ENCODE measurements around the gene BRF1.

Gene BRF1

DNA sequence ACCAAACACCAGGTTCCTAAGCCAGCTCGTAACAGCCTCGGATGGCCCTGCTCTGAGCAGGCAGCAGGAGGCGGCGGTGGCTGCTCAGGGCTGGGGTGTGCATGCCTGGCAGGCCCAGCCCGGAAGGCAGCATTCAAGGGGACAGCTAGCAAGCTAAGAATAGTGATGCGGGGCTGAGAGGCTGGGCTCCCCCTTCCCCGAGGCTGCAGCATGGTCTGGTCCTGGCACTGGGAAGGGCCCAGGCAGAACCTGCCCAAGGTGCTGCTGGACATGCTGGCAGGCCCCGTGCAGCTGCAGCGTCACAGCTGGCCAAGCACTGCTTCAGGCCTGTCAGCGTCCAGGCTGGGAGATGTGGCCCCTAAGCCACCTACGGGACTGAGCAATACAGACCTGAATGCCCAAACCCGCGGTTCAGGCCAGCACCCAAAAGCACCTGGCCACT is 93.3 kb downstream of the BRF1 start:
- no peak for DNase-seq

DNA sequence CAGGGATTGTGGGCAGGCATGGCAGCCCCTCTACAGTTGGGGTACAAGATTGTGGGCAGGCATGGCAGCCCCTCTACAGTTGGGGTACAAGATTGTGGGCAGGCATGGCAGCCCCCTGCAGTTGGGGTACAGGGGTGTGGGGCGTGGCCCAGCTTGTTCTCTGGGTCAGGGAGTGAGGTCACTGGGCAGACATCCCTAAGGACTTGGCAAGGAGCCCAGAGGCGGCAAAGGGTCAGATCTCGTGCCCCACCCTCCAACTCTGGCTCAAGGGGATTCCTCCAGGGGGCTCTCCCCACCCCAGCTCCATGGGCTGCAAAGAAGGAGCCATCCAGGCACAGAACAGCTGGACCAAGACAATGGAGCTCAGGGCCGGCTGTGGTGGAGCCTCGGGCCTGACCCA is 93.9 kb downstream of the BRF1 start:
- DNase-seq: no peak

DNA sequence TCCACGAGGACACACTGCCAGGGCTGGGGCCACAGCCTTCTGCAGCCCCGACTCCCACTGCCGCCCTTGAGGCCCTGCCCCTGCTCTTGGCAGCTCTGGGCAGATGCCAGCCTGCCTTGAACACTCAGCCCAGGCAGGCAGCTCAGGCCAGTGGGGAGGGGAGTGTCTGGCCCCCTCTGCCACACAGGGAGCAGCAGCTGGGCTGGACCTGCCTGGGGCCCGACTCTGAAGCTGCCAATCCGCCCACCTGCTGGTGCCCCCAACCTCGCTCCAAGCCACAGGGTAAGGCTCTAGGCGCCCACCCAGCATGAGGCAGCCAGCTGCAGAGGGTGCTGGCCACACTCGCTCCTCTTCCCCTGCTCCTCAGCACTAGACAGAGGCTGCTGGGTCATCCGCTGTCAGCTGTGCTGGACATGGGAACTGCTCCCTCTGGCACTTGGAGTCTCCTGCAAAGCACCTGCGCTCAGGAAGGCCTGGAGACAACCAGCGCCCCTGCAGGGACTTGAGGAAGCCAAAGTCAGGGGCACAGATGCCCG is 95.1 kb downstream of the BRF1 start:
- no peak for DNase-seq

DNA sequence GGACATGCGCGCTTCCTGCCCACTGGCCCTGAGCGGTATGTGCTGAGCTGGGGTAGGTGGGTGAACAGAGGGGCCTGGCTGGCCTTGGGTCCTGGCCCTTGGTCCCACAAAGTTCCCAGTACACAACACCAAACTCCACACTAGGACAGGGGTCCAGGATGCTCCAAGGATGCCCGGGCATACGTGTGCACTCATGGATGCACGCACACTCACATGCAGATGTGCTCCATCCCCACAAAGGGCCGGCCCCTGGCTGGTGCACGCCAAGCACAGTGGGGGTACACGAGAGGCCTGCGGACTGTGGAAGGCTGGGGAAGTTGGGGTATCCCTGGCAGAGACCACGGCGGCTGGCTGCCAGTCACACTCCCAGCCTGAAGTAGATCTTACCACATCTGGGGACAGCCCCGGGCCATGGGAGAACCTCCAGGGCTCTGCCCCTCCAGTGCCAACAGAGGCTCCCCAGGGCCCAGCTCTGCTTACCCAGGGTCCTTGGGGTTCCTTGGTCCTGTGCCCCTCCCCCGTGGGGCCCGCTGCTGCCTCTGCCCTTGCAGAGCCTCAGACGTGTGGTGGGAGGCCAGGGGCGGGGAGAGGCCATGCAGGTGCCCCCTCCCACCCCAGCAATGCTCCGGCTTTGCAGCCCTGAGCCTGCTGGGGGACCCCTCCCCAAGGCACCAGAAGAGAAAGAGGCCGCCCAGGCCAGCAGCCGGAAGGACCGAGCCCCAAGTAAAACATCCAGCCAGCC is 95.7 kb downstream of the BRF1 start:
- DNase-seq: no peak

DNA sequence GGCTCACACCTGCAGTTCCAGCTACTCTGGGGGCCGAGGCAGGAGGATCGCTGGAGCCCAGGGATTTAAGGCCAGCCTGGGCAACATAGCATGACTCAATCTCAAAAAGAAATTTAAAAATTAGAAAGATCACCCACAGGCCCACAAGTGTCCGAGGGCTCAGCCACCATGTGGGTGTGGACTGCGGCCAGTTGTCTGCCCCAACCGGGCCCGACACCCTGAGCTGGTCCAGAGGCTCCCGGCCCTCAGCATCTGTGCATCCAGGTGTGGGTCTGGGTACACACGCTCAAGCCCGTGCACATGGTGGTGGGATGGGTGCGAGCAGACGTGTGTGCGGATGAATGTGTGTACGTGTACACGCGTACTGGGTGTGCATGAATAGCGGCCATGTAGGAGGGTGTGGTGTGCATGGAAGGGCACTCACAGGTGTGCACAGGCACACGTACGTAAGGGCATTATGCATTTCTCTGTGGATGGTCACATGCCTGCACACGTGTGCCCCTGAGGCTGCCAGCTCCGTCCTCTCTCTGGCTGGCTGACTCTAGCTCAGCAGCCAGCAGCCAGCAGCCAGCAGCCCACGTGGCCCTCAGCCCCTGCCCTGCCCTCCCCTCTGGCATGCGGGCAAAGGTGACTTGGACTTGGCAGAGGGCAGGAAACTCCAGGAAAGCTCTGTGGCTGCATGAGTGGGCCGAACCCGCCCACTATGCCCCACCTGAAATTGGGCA is 96.4 kb downstream of the BRF1 start:
- DNase-seq: no peak

DNA sequence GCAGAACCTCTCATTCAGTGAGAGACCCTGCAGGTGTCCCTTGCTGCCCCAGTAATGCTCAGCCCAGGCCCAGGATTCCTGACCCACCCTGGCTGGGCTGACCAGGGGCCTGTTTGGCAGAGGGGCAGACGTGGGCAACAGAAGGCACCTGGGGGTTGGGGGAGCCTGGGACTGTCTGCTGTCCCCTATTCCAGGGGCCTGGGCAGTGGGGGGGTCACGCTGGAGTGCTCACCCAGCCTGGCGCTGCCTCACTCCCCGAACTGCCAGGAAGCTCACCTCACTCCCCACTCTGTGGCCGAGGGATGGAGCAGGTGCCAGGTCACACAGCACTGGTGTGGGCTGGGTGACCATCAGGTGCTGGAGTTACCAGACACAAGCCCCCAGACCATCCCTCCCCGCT is 97.1 kb downstream of the BRF1 start:
- DNase-seq: no peak

DNA sequence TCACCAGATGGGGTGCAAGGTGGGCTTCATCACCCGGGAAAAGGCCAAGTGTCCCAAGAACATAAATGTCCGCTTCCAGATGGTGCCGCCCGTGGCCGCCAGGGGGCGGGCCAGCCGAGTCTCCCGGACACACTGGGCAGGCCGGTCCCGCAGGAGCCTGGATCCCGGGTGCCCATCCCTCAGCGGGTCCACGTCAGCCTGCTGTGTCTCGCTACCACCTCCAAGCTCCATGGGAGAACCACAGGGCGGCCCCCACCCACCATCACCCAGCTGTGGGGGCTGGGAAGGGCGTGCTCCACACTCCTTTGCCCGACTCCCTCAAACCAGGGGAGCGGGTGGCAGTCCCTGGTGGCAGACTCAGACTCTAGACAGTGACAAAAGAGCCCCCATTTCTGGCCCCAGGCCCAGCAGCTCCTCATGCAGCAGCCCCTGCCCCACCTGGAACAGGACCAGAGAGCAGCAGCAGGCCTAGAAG is 97.7 kb downstream of the BRF1 start:
- DNase-seq: peak; percentile 66

DNA sequence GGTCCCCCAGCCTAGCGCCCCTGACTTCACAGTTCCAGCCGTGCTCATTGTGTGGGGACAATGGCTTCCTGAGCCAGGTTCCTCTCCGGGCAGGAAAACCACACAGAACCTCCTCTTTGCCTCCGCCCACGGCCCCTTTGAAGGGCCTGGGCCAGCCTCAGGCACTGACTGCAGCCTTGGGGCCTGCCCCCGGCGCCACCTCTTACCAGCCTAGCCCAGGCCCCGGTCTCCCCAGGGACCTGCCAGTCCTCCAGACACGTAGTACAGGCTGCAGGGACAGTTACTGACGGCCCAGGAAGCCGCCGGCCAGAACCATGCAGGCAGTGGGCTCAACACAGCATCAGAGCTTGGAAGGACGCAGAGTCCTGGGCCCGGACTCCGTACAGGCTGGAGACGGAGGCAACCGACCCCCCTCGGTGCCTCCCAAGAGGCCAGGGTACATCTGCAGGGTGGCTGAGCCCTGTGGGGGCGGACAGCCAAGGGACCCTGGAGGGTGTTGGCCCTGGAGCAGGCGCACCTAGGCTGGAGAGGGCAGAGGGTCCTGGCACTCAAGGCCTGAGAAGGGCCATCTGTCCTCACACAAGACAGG is 98.8 kb downstream of the BRF1 start:
- DNase-seq: peak; percentile 45

DNA sequence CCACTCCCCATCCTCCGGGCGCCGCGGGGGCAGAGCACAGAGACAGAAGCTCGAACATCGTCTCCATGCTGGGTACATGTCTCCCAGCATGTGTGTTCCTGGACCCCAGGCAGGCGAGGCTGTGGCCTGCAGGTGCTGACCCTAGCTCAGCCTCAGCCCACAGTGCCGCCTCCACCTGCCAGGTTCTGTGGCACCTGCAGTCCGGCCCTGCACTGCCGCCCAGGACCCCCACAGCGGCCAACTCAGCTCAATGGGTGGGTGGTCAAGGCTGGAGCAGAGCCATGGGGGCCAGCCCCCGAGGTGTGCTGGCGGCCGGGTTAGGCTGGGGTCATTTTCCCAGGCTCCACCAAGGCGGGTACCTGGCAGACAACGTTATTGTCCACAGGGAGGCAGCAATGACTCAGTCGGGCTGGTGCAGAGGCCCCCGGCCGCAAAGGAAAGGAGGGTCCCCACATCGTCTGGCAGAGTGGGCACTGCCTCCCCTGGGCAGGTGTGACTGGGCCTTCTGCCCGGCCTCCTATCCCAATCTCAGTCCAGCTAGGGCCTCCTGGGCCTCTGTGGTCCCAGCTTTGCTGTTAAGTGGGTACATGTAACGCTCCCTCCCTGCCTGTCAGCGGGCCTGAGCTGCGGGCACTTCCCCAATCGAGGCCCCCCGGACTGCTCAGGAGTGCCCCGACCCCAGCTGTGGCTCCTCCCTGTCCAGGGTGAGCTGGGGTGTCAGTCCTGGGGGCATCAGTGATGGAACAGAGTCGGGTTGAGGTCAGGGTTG is 99.5 kb downstream of the BRF1 start:
- no peak for DNase-seq

DNA sequence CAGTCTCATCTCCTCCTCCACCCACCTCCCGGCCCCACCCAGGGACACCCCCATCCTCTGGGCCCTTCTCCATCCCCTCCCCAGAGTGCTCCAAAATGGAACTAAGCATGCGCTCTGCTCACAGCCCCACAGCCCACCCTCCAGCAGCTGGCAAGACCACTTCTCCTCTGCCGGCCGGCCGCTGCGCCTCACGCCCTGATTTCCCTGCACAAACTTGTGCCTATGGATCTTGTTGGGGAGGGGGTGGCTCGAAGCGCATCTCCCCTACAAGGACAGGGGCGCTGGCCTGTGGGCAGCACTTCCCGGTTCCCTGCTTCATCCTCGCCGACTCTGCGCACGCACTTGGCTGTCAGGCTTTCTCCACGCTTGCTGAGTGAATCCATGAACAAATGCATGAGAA is 100.2 kb downstream of the BRF1 start:
- DNase-seq: no peak

DNA sequence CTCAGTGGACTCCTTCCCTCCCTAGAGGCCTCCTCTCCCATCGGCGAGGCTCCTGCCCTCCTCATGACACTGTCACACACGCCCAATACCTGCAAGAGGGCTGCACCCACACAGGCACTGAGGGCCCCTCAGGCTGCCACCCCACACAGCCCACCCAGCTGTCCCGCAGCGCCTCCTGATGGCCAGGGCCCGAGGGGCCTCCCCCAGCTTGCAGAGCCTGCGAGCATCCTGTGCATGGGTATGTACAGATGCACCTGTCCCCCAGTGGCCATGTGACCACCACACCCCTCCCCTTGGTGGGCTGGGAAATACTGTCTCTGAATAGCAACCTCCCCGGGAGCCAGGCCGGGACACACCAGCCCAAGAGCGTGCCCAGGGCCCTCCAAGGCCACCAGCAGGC is 100.7 kb downstream of the BRF1 start:
- no peak for DNase-seq

DNA sequence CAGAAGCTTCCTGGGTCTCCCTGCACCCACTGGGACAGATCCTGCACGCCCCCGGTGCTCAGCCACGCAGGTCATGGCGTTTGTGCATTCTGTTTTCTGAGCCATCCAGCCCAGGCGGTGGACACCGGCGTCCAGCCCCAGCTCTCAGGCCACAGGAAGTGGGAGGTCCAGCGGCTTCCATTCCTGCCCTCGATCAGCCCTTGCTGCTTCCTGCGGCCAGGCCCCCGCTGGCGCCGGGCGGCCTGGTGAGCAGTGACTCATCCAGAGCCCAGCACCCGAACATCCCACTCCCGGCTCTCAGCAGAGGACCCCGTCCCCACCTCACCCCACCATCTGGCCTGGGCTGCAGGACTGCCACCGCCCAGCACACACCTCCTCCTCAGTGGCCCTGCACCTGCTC is 101.7 kb downstream of the BRF1 start:
- DNase-seq: no peak

DNA sequence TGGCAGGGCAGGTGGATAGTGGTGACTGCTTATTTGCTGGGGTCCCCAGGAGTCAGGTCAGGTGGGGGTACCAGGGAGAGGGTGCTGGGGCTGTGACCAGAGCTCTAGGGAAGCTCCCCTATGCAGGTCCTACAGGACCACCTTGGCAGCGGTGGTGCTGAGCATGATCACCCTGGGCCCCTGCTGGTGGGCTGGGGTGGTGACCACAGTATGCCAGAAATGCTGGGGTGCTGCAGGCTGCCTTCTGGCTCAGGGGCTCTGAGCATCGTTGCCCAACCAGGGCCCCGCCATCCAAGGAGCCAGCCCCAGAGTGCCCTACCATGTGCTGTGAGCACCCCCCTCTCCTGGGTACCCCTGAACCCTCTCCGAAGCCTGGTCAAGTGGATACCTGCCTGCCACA is 102.2 kb downstream of the BRF1 start:
- no peak for DNase-seq

DNA sequence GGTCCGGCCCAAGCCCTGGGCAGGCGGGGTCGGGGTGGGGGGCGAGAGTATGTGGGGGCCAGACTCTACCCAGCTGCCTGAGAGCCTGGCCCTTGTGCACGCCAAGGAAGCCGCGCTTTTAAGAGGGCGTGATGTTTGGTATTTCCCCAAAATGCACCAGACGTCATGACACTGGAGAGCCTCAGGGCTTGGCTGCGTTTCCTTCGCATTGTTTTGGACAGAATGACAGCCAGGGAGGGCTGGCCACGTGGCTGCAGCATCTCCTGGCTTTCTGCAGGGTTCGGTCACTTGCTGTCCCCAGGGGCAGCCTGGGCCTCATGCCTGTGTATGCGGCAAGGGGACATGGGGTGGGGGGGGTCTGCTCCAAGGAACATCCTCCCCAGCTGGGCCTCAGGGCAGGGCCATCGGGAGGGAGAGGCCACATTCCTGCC is 103.6 kb downstream of the BRF1 start:
- no peak for DNase-seq

DNA sequence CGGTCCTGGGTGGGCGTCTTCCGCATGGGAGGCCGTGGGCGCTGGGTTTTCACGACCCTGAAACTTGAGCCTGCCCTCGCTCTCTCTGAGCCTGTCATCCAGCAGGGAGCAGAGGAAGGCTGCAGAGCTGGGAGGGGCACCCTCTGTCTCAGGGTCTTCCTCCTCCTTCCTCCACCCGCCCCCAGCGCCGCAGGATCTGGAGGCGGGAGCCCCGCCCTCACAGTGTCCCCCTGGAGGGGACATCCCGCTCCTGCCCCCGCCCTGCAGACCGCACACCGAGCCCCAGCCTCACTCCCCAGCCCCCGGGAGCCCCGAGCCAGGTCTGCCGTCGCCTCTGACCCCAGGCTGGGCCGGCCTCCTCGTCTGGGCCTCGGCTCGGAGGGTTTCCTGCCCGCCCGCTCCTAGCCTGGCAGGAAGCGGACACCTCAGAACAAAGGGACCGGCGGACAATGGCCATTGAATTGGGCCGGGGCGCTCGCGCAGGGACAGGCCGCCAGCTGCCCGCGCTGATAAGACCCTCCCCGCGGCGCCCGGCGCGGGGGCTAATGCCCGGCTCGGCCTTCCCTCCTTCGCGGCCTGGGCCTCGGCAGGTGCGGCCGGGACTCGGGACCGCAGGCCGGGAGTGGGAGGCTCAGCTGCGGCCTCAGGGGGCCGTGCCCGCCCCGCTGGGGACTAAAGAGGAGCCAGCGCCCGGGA is 104.4 kb downstream of the BRF1 start:
- no peak for DNase-seq

DNA sequence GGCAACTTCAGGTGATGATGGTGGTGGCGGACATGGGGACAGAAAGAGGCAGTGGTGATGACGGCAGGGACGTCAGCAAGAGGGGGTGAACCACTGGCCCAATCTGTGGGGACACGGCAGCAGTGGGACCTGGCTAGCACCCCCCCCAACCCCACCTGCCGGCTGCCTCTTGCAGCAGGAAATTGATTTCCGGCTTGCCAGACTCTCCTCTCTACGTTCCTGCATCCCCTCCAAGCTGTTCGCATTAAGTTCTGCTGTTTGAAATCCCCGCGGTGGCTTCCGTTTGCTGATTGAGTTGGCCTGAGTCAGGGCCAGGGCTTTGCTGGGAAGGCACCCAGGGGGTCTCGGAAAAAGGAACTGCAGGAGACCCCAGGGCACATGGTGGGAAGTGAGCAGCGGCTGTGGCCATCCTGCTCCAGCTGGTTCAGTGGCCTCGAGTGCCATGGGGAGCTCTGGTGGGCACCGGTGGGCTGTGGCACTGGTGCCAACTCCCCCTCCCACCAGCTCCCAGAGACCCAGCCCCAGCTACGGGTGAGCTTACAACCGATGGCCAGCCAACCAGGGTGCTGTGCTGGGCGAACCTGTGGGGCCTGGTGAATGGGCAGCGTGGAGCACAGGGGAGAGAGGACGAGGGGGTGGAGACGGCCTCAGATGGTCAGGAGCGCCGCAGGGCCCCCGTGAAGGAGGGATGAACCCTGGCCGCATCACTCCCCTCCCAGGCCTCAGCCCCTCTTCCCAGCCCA is 105.1 kb downstream of the BRF1 start:
- no peak for DNase-seq

DNA sequence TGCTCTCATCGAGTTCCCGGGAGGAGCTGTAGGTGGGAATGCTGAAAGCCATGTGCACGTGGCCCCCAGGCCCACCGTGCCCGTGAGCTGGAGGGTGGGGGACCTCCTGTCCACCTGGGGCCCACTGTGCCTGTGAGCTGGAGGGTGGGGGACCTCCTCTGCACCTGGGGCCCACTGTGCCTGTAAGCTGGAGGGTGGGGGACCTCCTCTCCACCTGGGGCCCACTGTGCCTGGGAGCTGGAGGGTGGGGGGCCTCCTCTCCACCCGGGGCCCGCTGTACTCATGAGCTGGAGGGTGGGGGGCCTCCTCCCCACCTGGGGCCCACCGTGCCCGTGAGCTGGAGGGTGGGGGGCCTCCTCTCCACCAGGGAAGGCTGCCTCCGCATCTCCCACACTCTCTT is 105.8 kb downstream of the BRF1 start:
- no peak for DNase-seq

DNA sequence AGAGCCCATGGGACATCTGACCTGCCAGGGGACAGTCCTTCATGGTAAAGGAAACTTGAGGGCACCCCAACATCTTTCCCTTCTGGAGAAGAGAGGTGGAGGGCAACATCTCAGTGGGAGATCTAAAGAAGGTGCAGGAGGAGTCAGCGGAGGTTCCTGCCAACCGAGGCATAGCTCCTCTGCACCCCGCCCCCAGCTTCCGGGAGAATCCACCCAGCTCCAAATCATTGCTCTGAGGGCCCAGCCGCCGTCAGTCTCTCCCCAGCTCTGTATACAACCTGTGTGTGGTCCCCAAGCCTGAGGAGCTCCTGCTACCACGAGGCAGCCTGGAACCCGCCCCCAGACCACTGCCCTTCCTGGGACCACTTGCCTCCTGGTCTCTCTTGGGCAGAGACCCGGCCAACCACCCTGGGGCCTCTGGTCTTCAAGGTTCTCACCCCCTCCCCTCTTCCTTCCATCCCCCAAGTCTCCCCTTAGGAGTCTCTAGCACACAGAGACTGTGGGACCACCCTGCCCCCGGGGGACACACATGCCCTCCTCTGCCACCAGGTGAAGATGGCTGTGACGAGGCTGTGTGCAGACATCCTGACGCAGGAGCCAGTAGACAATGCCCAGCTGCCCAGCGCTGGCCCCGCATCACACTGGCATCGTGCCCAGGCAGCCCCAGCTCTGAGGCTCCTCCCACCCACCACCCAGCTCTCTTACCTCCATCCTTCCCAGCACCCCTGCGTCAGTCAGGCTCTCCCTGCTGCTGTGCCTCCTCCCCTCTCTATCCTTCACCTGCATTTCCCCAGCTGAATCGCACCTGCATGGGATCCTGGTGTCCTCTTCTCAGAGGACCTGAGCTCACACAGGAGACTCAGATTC is 106.7 kb downstream of the BRF1 start:
- DNase-seq: no peak

DNA sequence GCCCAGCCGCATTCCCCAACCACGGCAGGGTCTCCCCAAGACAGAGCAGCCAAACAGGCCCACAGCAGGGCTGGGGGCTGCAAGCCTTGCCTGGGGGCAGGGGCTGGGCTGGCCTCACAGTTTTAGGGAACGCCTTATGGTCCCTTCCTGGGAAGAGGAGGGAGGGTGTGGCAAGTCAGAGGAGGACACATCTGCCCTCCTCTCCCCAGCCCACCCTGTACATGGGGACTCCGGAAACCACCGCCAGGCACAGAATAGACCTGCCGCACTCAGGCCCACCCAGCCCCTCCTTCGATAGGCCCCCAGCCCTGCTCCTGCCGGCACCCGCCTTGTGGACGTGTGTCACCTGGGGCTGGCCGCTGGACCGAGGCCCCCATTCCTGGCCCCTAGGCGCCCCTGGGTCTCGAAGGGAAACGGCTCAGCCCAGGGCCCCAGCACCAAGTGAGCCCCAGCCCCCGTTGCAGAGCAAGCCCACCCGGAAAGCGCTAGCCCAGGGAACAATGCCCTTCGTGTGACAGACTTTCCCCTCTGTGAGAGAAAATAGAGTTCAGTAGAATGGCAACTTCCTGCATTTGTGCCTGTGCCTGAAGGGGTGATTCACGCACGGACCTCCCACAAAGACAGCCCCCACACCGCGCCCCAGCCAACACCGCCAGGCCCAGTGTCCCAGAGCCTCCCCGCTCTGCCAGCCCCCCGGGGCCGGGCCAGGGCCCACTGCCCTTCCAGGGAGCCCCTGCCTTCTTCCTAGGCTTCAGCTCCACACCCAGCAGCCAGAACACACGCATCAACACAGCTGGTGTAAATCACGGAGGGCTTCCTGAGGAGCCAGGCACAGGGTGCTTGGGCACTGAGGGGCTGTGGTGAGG is 107.7 kb downstream of the BRF1 start:
- no peak for DNase-seq
